KMS-11 (cell line): Measurements from ENCODE around the gene SLC25A13.

Experiments
- H2AFZ ChIP-seq: fragments of 200-600 bp; sonication (generic); 2 replicates; pipeline ENCODE4 v1.6.1; 2016; ENCODE audit warnings: antibody characterized with exemption, mixed run types, low read depth
- H3K27ac ChIP-seq: fragments of 200-600 bp; sonication (generic); 2 replicates; pipeline ENCODE4 v1.6.1; 2016; ENCODE audit warnings: mild to moderate bottlenecking, mixed run types
- H3K27me3 ChIP-seq: fragments of 200-600 bp; sonication (generic); 2 replicates; pipeline ENCODE4 v1.6.1; 2017; ENCODE audit warnings: mild to moderate bottlenecking, low read depth, mixed run types, moderate library complexity; ENCODE audit not compliant: insufficient read depth
- H3K36me3 ChIP-seq: fragments of 200-600 bp; sonication (generic); 2 replicates; pipeline ENCODE4 v1.6.1; 2017; ENCODE audit warnings: mild to moderate bottlenecking, mixed run types; ENCODE audit not compliant: insufficient read depth
- H3K4me1 ChIP-seq: fragments of 200-600 bp; sonication (generic); 2 replicates; pipeline ENCODE4 v1.6.1; 2016; ENCODE audit warnings: mild to moderate bottlenecking, low read depth, mixed run types; ENCODE audit not compliant: poor library complexity, severe bottlenecking
- H3K4me2 ChIP-seq: fragments of 200-600 bp; sonication (generic); 2 replicates; pipeline ENCODE4 v1.7.0; 2016; ENCODE audit warnings: mild to moderate bottlenecking, mixed run types
- H3K4me3 ChIP-seq: fragments of 200-600 bp; sonication (generic); IDR thresholded peaks from 2 replicates; pipeline ENCODE4 v1.6.1; 2017; ENCODE audit warnings: low read depth, low read length, mixed read lengths; ENCODE audit not compliant: insufficient read depth
- H3K79me2 ChIP-seq: fragments of 200-600 bp; sonication (generic); 2 replicates; pipeline ENCODE4 v1.6.1; 2016; ENCODE audit warnings: low read depth, mixed run types; ENCODE audit not compliant: insufficient read depth
- H3K9ac ChIP-seq: fragments of 200-600 bp; sonication (generic); 2 replicates; pipeline ENCODE4 v1.6.1; 2016; ENCODE audit warnings: mild to moderate bottlenecking, mixed run types
- H4K20me1 ChIP-seq: fragments of 200-600 bp; sonication (generic); 2 replicates; pipeline ENCODE4 v1.6.1; 2016; ENCODE audit warnings: mild to moderate bottlenecking, mixed run types; ENCODE audit not compliant: insufficient read depth
- TF ChIP-seq, protein P1 (sequence below): fragments of 200-600 bp; sonication (generic); conservative IDR thresholded peaks from 2 replicates; pipeline ENCODE4 v1.6.1; 2017; ENCODE audit warnings: low read depth, mild to moderate bottlenecking, antibody characterized with exemption, low read length, moderate library complexity, mixed read lengths

The SLC25A13 gene

DNA sequence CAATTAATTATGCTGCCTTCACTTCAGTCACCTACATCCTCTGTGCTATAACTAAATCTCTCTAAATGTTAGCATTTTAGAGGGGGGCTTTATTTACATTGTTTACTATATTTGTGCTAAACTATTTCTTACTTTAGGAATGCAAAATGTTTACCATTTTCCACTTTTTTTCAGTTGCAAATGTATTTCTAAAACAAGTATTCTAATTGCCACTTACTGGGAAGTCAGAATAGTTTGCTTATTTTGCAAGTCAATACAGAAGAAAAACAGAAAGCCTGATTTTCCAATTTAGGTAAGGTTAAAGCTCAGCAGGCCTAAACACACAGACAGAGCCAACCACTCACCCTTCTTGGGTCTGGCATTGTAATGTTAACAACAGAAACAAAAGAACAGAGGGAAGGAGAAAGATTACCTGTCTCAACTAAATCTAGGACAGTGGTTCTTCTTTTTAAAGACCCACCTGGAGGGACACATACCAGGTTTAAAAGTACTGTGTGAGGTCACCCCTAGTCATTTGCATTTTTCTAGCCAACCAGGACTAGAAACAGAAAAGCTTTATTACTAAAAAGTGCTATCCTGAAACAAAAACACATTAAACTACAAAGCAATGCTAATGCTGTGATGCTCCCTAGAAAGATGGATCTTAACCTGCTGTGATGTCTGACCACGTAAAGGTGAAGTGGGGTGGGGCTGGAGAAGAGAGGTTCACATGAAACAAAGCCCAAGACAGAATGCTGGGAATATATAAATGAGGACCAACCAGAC, 178.2 kb downstream of the SLC25A13 start:
- Histone ChIP-seq H3K79me2 (no peaks in the 10 kb centered on the region), H3K4me1 (no peaks in the 10 kb centered on the region), H3K36me3 (no peaks in the 10 kb centered on the region), H3K9ac (no peak overlapping the region), H4K20me1 (no peaks in the 10 kb centered on the region), H2AFZ (no peak overlapping the region), H3K4me3 (no peak overlapping the region), H3K27ac (no peak overlapping the region), H3K27me3 (no peaks in the 10 kb centered on the region), H3K4me2 (no peak overlapping the region)
- TF ChIP-seq, protein P1, sequence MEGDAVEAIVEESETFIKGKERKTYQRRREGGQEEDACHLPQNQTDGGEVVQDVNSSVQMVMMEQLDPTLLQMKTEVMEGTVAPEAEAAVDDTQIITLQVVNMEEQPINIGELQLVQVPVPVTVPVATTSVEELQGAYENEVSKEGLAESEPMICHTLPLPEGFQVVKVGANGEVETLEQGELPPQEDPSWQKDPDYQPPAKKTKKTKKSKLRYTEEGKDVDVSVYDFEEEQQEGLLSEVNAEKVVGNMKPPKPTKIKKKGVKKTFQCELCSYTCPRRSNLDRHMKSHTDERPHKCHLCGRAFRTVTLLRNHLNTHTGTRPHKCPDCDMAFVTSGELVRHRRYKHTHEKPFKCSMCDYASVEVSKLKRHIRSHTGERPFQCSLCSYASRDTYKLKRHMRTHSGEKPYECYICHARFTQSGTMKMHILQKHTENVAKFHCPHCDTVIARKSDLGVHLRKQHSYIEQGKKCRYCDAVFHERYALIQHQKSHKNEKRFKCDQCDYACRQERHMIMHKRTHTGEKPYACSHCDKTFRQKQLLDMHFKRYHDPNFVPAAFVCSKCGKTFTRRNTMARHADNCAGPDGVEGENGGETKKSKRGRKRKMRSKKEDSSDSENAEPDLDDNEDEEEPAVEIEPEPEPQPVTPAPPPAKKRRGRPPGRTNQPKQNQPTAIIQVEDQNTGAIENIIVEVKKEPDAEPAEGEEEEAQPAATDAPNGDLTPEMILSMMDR: no peak

DNA sequence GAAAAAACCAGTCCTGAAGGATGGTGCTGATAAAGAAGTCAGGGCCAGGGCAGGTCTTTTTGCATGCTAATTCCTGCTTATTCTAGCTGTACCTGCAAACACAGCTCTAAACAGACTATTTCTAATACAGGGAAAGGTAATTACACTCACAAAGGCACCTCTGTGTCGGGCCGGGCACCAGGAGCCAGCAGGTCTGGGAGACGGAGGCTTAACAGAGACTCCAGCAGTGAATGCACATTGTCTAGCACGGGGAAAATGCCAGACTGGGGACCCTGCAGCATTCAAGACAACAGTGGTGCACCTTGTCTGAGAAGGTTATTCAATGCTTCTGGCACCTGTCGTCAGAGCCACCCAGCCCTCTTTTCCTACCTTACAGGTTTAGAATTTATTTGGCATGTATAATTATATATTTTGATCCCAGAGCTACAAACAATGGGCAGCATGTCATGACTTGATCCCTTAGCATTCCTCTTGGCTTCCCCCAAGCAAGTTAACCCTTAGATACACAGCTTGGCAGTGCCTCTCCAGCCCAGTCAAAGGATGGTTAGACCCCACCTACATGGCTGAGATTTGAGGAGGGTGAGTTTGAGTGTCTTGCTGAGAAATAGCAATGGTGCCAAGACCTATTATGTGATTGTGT, 185.2 kb downstream of the SLC25A13 start:
- Histone ChIP-seq H3K27me3 (no peaks in the 10 kb centered on the region), H3K36me3 (no peaks in the 10 kb centered on the region), H2AFZ (no peak overlapping the region), H3K9ac (no peak overlapping the region), H3K79me2 (no peaks in the 10 kb centered on the region), H4K20me1 (no peaks in the 10 kb centered on the region), H3K4me1 (no peaks in the 10 kb centered on the region), H3K4me3 (no peak overlapping the region), H3K27ac (no peak overlapping the region), H3K4me2 (no peak overlapping the region)
- TF ChIP-seq, protein P1: no peak

DNA sequence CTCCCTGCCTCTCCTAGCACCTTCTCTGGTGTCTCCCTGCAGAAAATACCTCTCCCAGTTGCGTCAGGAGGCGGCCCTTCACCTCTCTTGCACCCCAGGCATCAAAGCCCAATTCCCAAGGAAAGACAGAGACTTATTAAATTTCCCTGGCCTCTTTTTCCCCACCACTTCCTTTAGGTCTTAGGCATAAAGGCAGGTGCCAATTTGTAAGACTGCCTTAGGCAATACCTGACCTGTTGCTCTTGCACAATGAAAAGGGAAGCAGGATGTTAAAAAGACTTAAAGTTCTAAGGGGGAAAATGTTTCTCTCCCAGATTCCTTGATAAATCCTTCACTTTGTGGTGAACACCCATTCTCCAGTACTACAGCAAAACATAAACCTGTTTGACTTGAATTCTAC, 186.7 kb downstream of the SLC25A13 start:
- H3K27me3 ChIP-seq: no peaks in the 10 kb centered on the region
- H3K27ac ChIP-seq: no peak overlapping the region
- H3K36me3 ChIP-seq: no peaks in the 10 kb centered on the region
- H3K9ac ChIP-seq: no peak overlapping the region
- H3K4me3 ChIP-seq: no peak overlapping the region
- no peak overlapping the region for H3K4me2 ChIP-seq
- H4K20me1 ChIP-seq: no peaks in the 10 kb centered on the region
- TF ChIP-seq, protein P1: no peak
- H2AFZ ChIP-seq: no peak overlapping the region
- H3K79me2 ChIP-seq: no peaks in the 10 kb centered on the region
- H3K4me1 ChIP-seq: no peaks in the 10 kb centered on the region

DNA sequence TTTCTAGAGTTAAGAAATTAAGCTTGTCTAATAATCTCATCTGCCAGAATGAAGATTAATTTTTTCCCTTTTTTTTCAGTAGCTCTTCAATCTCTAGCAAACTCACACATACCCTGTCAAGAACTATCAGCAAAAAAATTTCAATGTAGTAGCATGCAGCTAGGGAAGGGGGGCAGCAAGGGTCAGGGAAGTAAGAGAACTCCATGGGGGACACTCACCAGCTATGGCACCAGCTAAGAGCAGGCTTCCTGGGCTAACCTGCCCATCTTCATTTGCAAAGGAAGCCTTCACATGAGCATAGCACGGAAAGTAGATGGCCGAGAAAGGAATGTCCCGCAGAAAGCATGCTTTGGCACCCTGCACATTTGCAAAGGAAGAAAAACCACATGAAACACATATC, 190.4 kb downstream of the SLC25A13 start:
- H3K79me2 ChIP-seq: no peaks in the 10 kb centered on the region
- no peaks in the 10 kb centered on the region for H4K20me1 ChIP-seq
- H3K27me3 ChIP-seq: no peaks in the 10 kb centered on the region
- H3K36me3 ChIP-seq: no peaks in the 10 kb centered on the region
- no peak overlapping the region for H2AFZ ChIP-seq
- TF ChIP-seq, protein P1: no peak
- no peak overlapping the region for H3K4me2 ChIP-seq
- H3K4me3 ChIP-seq: no peak overlapping the region
- no peak overlapping the region for H3K9ac ChIP-seq
- no peak overlapping the region for H3K27ac ChIP-seq
- H3K4me1 ChIP-seq: no peaks in the 10 kb centered on the region
